Small intestine (tissue), 7 donors: ENCODE results near the gene SLFN12. TPM values are rescaled to one million over a fixed set of nuclear protein-coding genes. Genes with fewer than 3 reads are reported as not detected.
"Not testable (repeated sequence)": the region's sequence is repeated elsewhere in the genome, so short reads cannot be mapped to it uniquely, and the experiment has no call there.

Experiments used
- DNase-seq, 2 donors: peaks; one replicate each; pipeline versions ENCODE4 v3.0.0 to v3.0.0-alpha.2; 2013
- FAIRE-seq: peaks from 2 replicates; lab custom pipeline; 2012; peaks lifted over from hg19 to GRCh38; lab: Jason Lieb, UNC
- H3K27ac ChIP-seq, 3 donors: one replicate each; pipeline ENCODE4 v1.5.1; 2013; ENCODE audit warnings: low read length in 2 of 3, mild to moderate bottlenecking in 2 of 3, control low read depth in 1 of 3, inconsistent platforms in 1 of 3, low read depth in 1 of 3, moderate library complexity in 1 of 3
- H3K27me3 ChIP-seq, 3 donors: one replicate each; pipeline ENCODE4 v1.6.1; 2013; ENCODE audit warnings: low read length in 3 of 3, inconsistent platforms in 1 of 3; ENCODE audit not compliant: control insufficient read depth in 3 of 3, insufficient read depth in 3 of 3
- H3K36me3 ChIP-seq, 3 donors: one replicate each; pipeline ENCODE4 v1.6.1; 2013; ENCODE audit warnings: low read length in 3 of 3, inconsistent platforms in 1 of 3, low read depth in 1 of 3, mild to moderate bottlenecking in 1 of 3, moderate library complexity in 1 of 3; ENCODE audit not compliant: control insufficient read depth in 3 of 3, insufficient read depth in 2 of 3
- H3K4me1 ChIP-seq, 3 donors: one replicate each; pipeline ENCODE4 v1.6.1; 2013; ENCODE audit warnings: low read length in 2 of 3, inconsistent platforms in 1 of 3, low read depth in 1 of 3, mild to moderate bottlenecking in 1 of 3, moderate library complexity in 1 of 3; ENCODE audit not compliant: control insufficient read depth in 3 of 3, insufficient read depth in 2 of 3
- H3K4me3 ChIP-seq, 3 donors: one replicate each; pipeline ENCODE4 v1.5.1; 2013; ENCODE audit warnings: low read length in 3 of 3, control low read depth in 1 of 3, inconsistent platforms in 1 of 3, low read depth in 1 of 3, mild to moderate bottlenecking in 1 of 3, moderate library complexity in 1 of 3
- H3K9me3 ChIP-seq, 2 donors: one replicate each; pipeline ENCODE4 v1.6.1; 2013; ENCODE audit warnings: low read depth in 1 of 2, low read length in 1 of 2; ENCODE audit not compliant: control insufficient read depth in 2 of 2, insufficient read depth in 1 of 2
- WGBS, 3 donors: extraction: QIAGEN DNeasy Blood & Tissue Kit; methylation state at CpG; one replicate each; pipeline ENCODE4 v1.1.7; 2013; 5-methylcytosine and 5-hydroxymethylcytosine counted together
- polyA plus RNA-seq, 4 donors: library from polyadenylated mRNA; stranded (reverse) in 3 of 4; unstranded in 1 of 4; fragments of 200-250 nt in 3 of 4; fragments of 120-200 nt in 1 of 4; gene quantifications; one replicate each; pipeline versions ENCODE4 v1.2.1 to v1.2.3, GENCODE V29; 2013
- donor health status: healthy with polysubstance abuse.
- donor health status: control.
- donor health status: control.
- donor health status: Bipolar disorder and iron deficiency.
- donor health status: healthy.

The SLFN12 gene
- polyA plus RNA-seq, 4 donors: 0.76 to 3.8 (median 1.7) TPM

GRCh38 chr17:35429702-35430101 lies 2.6 kb downstream of the SLFN12 start:
- FAIRE-seq (no peak), DNase-seq (no peak)
- Histone ChIP-seq H3K4me1 (peaks cover 0 to 11% (median 2%) of the 10 kb centered on the region in 3 donors), H3K27me3 (no peaks in the 10 kb centered on the region), H3K27ac (no peak overlapping the region), H3K9me3 (no peaks in the 10 kb centered on the region), H3K4me3 (no peak overlapping the region), H3K36me3 (no peaks in the 10 kb centered on the region)
- 92 to 98% (median 92%) methylated on average over 2 of the region's 2 CpGs for WGBS, 3 donors

DNA sequence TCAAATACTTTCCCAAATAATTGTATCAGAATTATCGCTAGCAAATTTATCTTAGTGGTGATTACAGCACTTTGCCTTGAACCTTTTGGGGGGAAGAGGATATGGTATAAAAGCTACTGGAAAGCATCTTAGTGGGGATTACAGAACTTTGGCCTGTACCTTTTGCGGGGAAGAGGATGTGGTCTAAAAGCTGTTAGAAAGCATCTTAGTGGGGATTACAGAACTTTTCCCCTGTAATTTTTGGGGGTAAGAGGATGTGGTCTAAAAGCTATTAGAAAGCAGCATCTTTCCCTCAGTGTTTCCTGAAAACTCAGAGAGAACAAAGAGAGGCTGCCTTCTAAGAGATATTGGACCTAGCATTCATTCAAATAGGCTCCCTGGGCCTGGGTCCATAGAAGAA lies 4.1 kb downstream of the SLFN12 start:
- FAIRE-seq: no peak
- no peak overlapping the region for H3K27ac ChIP-seq
- 77 to 94% (median 86%) methylated on average over 2 of the region's 2 CpGs for WGBS, 3 donors

DNA sequence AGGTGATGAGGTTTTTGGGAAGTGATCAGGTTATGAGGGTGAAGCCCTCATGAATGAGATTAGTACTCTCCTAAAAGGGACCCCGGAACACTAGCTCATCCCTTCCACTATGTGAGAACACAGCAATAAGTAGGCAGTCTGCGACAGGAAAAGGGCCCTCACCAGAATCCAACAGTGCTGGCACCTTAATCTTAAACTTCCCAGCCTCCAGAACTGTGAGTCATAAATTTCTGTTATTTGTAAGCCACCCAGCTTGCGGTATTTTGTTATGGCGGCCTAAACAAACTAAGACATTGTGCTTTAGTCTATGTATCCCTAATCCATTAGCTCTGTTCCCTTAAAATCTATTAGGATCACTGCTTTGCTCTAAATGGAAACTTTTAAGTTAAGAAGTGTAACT lies 8.5 kb downstream of the SLFN12 start:
- no peaks in the 10 kb centered on the region for H3K27me3 ChIP-seq
- H3K27ac ChIP-seq: no peak overlapping the region
- no peaks in the 10 kb centered on the region for H3K9me3 ChIP-seq
- H3K4me3 ChIP-seq: no peak overlapping the region
- DNase-seq (no peak), FAIRE-seq (no peak)
- 87 to 96% (median 91%) methylated on average over 4 of the region's 4 CpGs for WGBS, 3 donors
- peaks cover 0 to 3% (median 0%) of the 10 kb centered on the region in 3 donors for H3K36me3 ChIP-seq
- no peaks in the 10 kb centered on the region for H3K4me1 ChIP-seq

More for the DNA sequence above, 4.1 kb downstream of the SLFN12 start:
- Histone ChIP-seq H3K9me3 (no peaks in the 10 kb centered on the region), H3K27me3 (no peaks in the 10 kb centered on the region), H3K4me3 (no peak overlapping the region), H3K4me1 (peaks cover 0 to 3% (median 2%) of the 10 kb centered on the region in 3 donors), H3K36me3 (no peaks in the 10 kb centered on the region)
- DNase-seq: peak in 1 of 2 donors; percentile 16

GRCh38 chr17:35421069-35421468 lies 11.2 kb downstream of the SLFN12 start:
- H3K36me3 ChIP-seq, H3K27me3 ChIP-seq, H3K4me1 ChIP-seq, H3K4me3 ChIP-seq, FAIRE-seq, H3K9me3 ChIP-seq, H3K27ac ChIP-seq, DNase-seq: not testable (repeated sequence)
- 94 to 97% (median 95%) methylated on average over 9 of the region's 9 CpGs for WGBS, 3 donors

GRCh38 chr17:35416659-35417058 lies 15.6 kb downstream of the SLFN12 start:
- no peak for DNase-seq
- no peaks in the 10 kb centered on the region for H3K4me1 ChIP-seq
- H3K9me3 ChIP-seq: no peaks in the 10 kb centered on the region
- no peaks in the 10 kb centered on the region for H3K27me3 ChIP-seq
- no peak overlapping the region for H3K27ac ChIP-seq
- 91 to 95% (median 94%) methylated on average over 2 of the region's 2 CpGs for WGBS, 3 donors
- H3K36me3 ChIP-seq: peaks cover 0 to 3% (median 0%) of the 10 kb centered on the region in 3 donors
- FAIRE-seq: no peak
- H3K4me3 ChIP-seq: no peak overlapping the region

DNA sequence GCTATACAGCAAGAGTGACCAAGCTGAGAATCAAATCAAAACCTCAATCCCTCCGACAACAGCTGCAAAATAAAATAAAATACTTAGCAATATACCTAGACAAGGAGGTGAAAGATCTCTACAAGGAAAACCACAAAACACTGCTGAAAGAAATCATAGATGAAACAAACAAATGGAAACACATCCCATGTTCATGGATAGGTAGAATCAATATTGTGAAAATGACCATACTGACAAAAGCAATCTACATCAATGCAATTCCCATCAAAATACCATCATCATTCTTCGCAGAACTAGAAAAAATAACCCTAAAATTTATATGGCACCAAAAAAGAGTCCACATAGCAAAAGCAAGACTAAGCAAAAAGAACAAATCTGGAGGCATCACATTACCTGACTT lies 17.6 kb downstream of the SLFN12 start:
- H3K36me3 ChIP-seq, FAIRE-seq: not testable (repeated sequence)

GRCh38 chr17:35414247-35414646 lies 18.1 kb downstream of the SLFN12 start:
- H3K36me3 ChIP-seq: peaks cover 0 to 3% (median 3%) of the 10 kb centered on the region in 3 donors
- no peak overlapping the region for H3K4me3 ChIP-seq
- DNase-seq (no peak), FAIRE-seq (no peak)
- H3K9me3 ChIP-seq: no peaks in the 10 kb centered on the region
- no peak overlapping the region for H3K27ac ChIP-seq
- H3K4me1 ChIP-seq: no peaks in the 10 kb centered on the region
- H3K27me3 ChIP-seq: no peaks in the 10 kb centered on the region
- 93 to 96% (median 94%) methylated on average over 1 of the region's 1 CpG for WGBS, 3 donors

More for the DNA sequence above, 17.6 kb downstream of the SLFN12 start:
- not testable (repeated sequence) for H3K4me1 ChIP-seq, H3K4me3 ChIP-seq, H3K27me3 ChIP-seq, DNase-seq, H3K27ac ChIP-seq, H3K9me3 ChIP-seq
- WGBS, 3 donors: 92 to 97% (median 94%) methylated on average over 2 of the region's 2 CpGs

DNA sequence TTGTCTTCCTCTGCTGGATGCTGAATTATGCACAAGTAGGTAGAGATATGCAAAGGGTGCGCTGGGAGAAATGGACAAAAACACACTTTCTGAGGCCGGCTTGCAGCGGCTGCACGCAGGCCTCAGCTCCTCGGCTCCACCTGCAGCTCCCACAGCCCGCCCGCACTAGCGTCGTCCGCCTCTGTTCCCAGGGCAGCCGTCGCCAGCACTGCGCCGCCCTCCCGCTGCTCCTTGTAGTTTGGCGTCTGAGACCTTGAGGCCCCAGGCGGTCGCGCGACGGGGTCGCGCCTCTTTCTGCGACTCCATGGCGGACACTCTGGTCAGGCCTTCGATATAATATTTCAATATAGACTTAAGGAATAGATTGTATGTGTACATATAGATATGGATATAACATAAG lies 24.8 kb downstream of the SLFN12 start:
- no peak for DNase-seq
- no peaks in the 10 kb centered on the region for H3K4me1 ChIP-seq
- H3K4me3 ChIP-seq: no peak overlapping the region
- no peak overlapping the region for H3K27ac ChIP-seq
- peaks cover 0 to 7% of the 10 kb centered on the region in 2 donors for H3K9me3 ChIP-seq
- no peak for FAIRE-seq
- H3K36me3 ChIP-seq: peaks cover 0 to 7% (median 5%) of the 10 kb centered on the region in 3 donors
- 90 to 96% (median 93%) methylated on average over 26 of the region's 26 CpGs for WGBS, 3 donors
- no peaks in the 10 kb centered on the region for H3K27me3 ChIP-seq

- FAIRE-seq: no peak
These were observed 25.7 kb downstream of the SLFN12 start for GRCh38 chr17:35406568-35406967.

More at GRCh38 chr17:35406568-35406967, 25.7 kb downstream of the SLFN12 start:
- Histone ChIP-seq H3K36me3 (peaks cover 0 to 7% (median 5%) of the 10 kb centered on the region in 3 donors), H3K27ac (no peak overlapping the region), H3K4me3 (no peak overlapping the region), H3K9me3 (peaks cover 0 to 7% of the 10 kb centered on the region in 2 donors), H3K4me1 (no peaks in the 10 kb centered on the region), H3K27me3 (no peaks in the 10 kb centered on the region)
- DNase-seq: no peak
- WGBS, 3 donors: 80 to 89% (median 83%) methylated on average over 1 of the region's 1 CpG
